ENCODE results near the gene XRCC1.

DNA sequence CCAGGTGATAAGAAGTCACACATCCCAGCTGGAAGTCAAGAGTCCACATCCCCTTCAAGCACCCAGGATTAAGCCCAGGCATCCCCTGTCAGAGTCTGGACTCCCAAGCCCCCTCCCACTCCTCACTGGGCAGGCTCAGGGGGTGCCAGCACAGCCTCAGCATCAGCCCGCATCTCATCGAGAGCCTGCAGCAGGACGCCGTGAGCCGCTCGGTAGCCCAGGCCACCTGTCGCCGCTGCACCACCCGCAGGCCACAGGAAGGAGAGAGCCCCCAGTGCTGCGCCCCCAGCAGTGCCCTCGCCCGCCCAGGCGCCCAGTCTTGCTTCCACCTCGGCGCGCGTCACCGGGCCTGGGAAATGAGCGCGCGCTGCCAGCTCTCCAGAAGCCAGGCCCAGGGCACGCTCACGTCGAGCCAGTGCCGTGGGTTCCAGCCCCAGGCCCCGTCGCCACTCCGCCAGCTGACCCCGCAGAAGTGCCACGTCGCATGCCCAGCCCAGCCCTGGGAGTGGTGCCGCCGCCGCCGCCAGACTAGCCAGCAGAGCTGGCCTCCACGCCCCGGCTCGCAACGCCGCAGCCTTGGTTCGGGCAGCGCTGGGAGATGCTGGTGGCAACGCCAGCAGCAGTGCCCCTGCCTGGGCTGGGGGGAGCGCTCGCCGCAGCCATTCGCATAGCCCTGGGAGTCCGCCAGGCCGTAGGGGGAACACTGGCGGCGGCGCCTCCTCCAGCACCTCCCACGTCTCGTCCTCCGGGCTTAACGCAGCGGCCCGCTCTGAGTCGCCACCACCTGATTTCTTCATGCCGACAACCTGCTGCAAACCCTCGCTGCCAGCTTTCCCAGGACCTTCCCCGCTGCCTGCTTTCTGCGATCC lies 16.8 kb upstream of the XRCC1 start:
- TF ChIP-seq EZH2 (IDR thresholded peaks at IDR 0.05; ENCODE audit: borderline replicate concordance, low read depth, low read length) = no peak
- TF ChIP-seq POLR2AphosphoS5 (IDR thresholded peaks at IDR 0.05; ENCODE audit: control insufficient read depth, insufficient read depth, low read depth, low read length) = no peak
- no peak for TF ChIP-seq RBM22 (IDR thresholded peaks at IDR 0.05; ENCODE audit: low read depth, low read length, poor library complexity, severe bottlenecking)
- no peak for TF ChIP-seq HDAC6 (IDR thresholded peaks at IDR 0.05; ENCODE audit: low read depth, low read length)
- TF ChIP-seq FOS (IDR thresholded peaks at IDR 0.05; ENCODE audit: extremely low read depth, insufficient read length) = no peak
- TF ChIP-seq HNRNPL (IDR thresholded peaks at IDR 0.05; ENCODE audit: low read depth, low read length) = peak; percentile 18; the same call in 1 of the 2 replicates
